Keratinocyte (primary cell): Measurements from ENCODE around the gene BIK. TPM values are rescaled to one million over a fixed set of nuclear protein-coding genes. Genes with fewer than 3 reads are reported as not detected.

Experiments
- DNase-seq: peaks from one replicate; pipeline ENCODE4 v3.0.0-alpha.2; 2011; ENCODE audit warnings: low read depth, missing footprints, low spot score
- FAIRE-seq: peaks from 2 replicates; lab custom pipeline; 2011; peaks lifted over from hg19 to GRCh38; lab: Jason Lieb, UNC
- H2AFZ ChIP-seq: 2 replicates; pipeline ENCODE4 v1.6.0; 2012; ENCODE audit warnings: low read length, control low read depth, inconsistent platforms; ENCODE audit not compliant: control insufficient read depth
- H3K27ac ChIP-seq: 2 replicates; pipeline ENCODE4 v1.5.1; 2011; ENCODE audit warnings: low read length; ENCODE audit not compliant: control insufficient read depth, insufficient read depth
- H3K27me3 ChIP-seq: 3 replicates; pipeline ENCODE4 v1.6.0; 2011; ENCODE audit warnings: low read length; ENCODE audit not compliant: control insufficient read depth, insufficient read depth; ENCODE audit errors: extremely low read depth
- H3K36me3 ChIP-seq, 2 experiments: 2 replicates in 1 of 2; 3 replicates in 1 of 2; pipeline ENCODE4 v1.5.1; 2011; ENCODE audit warnings: low read length in 2 of 2, mild to moderate bottlenecking in 1 of 2; ENCODE audit not compliant: control insufficient read depth in 2 of 2, insufficient read depth in 2 of 2; ENCODE audit errors: extremely low read depth in 1 of 2
- H3K4me1 ChIP-seq: 3 replicates; pipeline ENCODE4 v1.5.1; 2011; ENCODE audit warnings: low read length; ENCODE audit not compliant: control insufficient read depth, insufficient read depth; ENCODE audit errors: extremely low read depth
- H3K4me2 ChIP-seq: 3 replicates; pipeline ENCODE4 v1.6.0; 2011; ENCODE audit warnings: low read depth, low read length; ENCODE audit not compliant: control insufficient read depth, insufficient read depth; ENCODE audit errors: extremely low read depth
- H3K4me3 ChIP-seq, 3 experiments: fragments of 200-600 bp in 1 of 3; sonication (generic) in 1 of 3; 2 replicates in 2 of 3; 3 replicates in 1 of 3; pipeline ENCODE4 v1.5.1; 2011 to 2016; ENCODE audit warnings: low read length in 3 of 3, mild to moderate bottlenecking in 3 of 3, control low read depth in 2 of 3, inconsistent platforms in 1 of 3, low read depth in 1 of 3, mixed read lengths in 1 of 3, mixed run types in 1 of 3, moderate library complexity in 1 of 3; ENCODE audit not compliant: control insufficient read depth in 2 of 3, insufficient read depth in 2 of 3; ENCODE audit errors: extremely low read depth in 1 of 3
- H3K79me2 ChIP-seq: 2 replicates; pipeline ENCODE4 v1.6.0; 2012; ENCODE audit warnings: low read length; ENCODE audit not compliant: control insufficient read depth, insufficient read depth
- H3K9ac ChIP-seq: 3 replicates; pipeline ENCODE4 v1.6.0; 2011; ENCODE audit warnings: low read length; ENCODE audit not compliant: control insufficient read depth, insufficient read depth; ENCODE audit errors: extremely low read depth
- H3K9me1 ChIP-seq: 3 replicates; pipeline ENCODE4 v1.6.0; 2011; ENCODE audit warnings: low read length; ENCODE audit not compliant: control insufficient read depth, insufficient read depth; ENCODE audit errors: extremely low read depth
- H3K9me3 ChIP-seq: 2 replicates; pipeline ENCODE4 v1.5.1; 2012; ENCODE audit warnings: low read depth, low read length; ENCODE audit not compliant: control insufficient read depth
- H4K20me1 ChIP-seq: 3 replicates; pipeline ENCODE4 v1.6.0; 2011; ENCODE audit warnings: low read length; ENCODE audit not compliant: control insufficient read depth, insufficient read depth; ENCODE audit errors: extremely low read depth
- EZH2 ChIP-seq: IDR thresholded peaks from one replicate; pipeline ENCODE4 v1.6.1; 2012; ENCODE audit warnings: inconsistent platforms, mild to moderate bottlenecking, low read length, moderate library complexity
- dilution Hi-C: fragments of 300-500 bp; cut with MboI; formaldehyde crosslinking; loops from one replicate; pipeline ENCODE4 v1.7.0; 2020; ENCODE audit warnings: low sequenced_read_pairs; ENCODE audit not compliant: extremely low pct_ligation_motif_present
- polyA plus RNA-seq, 5 experiments: library from polyadenylated mRNA; depleted of rRNA in 3 of 5; stranded (reverse) in 3 of 5; stranded (forward) in 1 of 5; unstranded in 1 of 5; fragments of >200 nt; gene quantifications; 1 replicate in 1 of 5; 2 replicates in 3 of 5; 3 replicates in 1 of 5; pipeline versions ENCODE4 v1.2.1 to v1.2.3, GENCODE V29; 2011 to 2012; ENCODE audit warnings: missing spikeins in 2 of 5, low read depth in 1 of 5, low replicate concordance in 1 of 5
- TF ChIP-seq, protein P1 (sequence below), 3 experiments: IDR thresholded peaks in 1 of 3; conservative IDR thresholded peaks in 1 of 3; optimal IDR thresholded peaks in 1 of 3; 2 replicates in 2 of 3; 3 replicates in 1 of 3; pipeline versions ENCODE3 to v1.5.1; 2011; ENCODE audit warnings: low read length in 3 of 3, mild to moderate bottlenecking in 3 of 3, moderate library complexity in 2 of 3, control low read depth in 1 of 3, inconsistent platforms in 1 of 3; ENCODE audit not compliant: insufficient read depth in 2 of 3; ENCODE audit errors: extremely low read depth in 1 of 3

BIK gene
- polyA plus RNA-seq, 1 donor (not counting 4 experiments of a cell fraction or from before 2014, with no cell fraction given): 4.4 TPM

DNA sequence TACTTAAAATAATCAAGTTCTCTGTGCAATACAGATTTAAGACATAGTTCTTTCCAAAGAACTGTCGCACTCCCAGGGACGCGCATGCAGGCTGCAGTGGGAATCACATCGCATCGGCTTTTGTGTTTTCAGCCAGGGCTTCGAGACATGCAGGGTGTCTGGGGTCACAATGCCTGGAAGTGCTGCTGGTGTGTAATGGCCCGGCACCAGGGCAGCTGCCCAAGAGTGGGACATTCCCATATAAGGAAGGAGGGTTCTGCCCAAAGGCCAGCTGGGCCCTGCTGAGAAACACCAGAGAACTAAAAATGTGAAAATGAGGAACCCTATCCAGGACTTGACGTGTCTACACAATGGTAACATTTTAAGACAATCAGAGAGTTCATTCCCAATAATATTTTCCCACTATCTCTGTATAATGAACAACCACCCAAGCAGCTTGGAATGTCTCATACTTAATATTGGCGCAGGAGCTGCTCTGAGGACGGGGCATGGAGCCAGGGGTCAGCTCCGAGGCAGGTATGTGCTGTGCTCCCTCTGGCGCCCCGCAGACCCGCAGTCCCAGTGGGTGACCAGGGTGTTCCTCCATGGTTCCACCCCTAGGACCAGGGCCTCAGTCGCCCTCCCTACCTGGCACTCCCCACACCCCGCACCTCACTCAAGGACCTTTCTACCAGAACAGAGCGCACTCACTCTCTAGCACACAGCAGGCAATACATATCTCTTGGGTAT is 21.4 kb downstream of the BIK start:
- Histone ChIP-seq H3K9ac (no peak overlapping the region), H3K27me3 (no peaks in the 10 kb centered on the region), H3K36me3 (peaks cover 27 to 33% of the 10 kb centered on the region in 2 experiments), H3K4me2 (no peak overlapping the region), H3K9me1 (no peaks in the 10 kb centered on the region), H3K4me3 (no peak overlapping the region), H3K79me2 (no peaks in the 10 kb centered on the region), H3K27ac (no peak overlapping the region), H2AFZ (no peak overlapping the region), H3K9me3 (no peaks in the 10 kb centered on the region), H3K4me1 (peaks cover 18% of the 10 kb centered on the region), H4K20me1 (no peaks in the 10 kb centered on the region)
- TF ChIP-seq, protein P1, sequence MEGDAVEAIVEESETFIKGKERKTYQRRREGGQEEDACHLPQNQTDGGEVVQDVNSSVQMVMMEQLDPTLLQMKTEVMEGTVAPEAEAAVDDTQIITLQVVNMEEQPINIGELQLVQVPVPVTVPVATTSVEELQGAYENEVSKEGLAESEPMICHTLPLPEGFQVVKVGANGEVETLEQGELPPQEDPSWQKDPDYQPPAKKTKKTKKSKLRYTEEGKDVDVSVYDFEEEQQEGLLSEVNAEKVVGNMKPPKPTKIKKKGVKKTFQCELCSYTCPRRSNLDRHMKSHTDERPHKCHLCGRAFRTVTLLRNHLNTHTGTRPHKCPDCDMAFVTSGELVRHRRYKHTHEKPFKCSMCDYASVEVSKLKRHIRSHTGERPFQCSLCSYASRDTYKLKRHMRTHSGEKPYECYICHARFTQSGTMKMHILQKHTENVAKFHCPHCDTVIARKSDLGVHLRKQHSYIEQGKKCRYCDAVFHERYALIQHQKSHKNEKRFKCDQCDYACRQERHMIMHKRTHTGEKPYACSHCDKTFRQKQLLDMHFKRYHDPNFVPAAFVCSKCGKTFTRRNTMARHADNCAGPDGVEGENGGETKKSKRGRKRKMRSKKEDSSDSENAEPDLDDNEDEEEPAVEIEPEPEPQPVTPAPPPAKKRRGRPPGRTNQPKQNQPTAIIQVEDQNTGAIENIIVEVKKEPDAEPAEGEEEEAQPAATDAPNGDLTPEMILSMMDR (optimal IDR thresholded peaks at IDR 0.05 in 1 of 3, IDR thresholded peaks at IDR 0.05 in 1 of 3, conservative IDR thresholded peaks at IDR 0.05 in 1 of 3; ENCODE audit: extremely low read depth in 1 of 3, insufficient read depth in 2 of 3, low read length in 3 of 3): no peak
- no peak for TF ChIP-seq EZH2
- FAIRE-seq (no peak), DNase-seq (no peak)
- dilution Hi-C loops: no loop called here

DNA sequence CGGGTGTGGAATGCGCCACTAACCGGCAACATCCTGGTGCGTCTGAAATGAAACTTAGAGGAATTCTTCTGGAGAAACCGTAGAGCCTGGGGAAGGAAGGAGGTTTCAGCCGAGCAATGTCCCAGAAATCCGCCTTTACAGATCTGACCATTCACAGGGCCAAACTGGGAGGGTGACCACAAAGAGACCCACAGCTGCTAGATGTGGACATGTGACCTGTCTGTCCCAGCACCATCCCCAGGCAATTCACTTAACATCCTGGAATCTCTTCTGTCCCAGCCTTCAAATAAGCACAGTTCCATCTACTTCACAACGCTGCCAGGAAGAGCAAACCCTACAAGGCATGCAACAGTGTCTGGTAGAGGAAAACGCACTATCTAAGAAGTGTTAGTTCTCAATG is 22.9 kb downstream of the BIK start:
- TF ChIP-seq, protein P1 (optimal IDR thresholded peaks at IDR 0.05 in 1 of 3, IDR thresholded peaks at IDR 0.05 in 1 of 3, conservative IDR thresholded peaks at IDR 0.05 in 1 of 3; ENCODE audit: extremely low read depth in 1 of 3, insufficient read depth in 2 of 3, low read length in 3 of 3): no peak
- no peak for TF ChIP-seq EZH2
- H3K79me2 ChIP-seq: no peaks in the 10 kb centered on the region
- H3K27ac ChIP-seq: no peak overlapping the region
- H3K9me1 ChIP-seq: no peaks in the 10 kb centered on the region
- DNase-seq: no peak
- peaks cover 35 to 38% of the 10 kb centered on the region in 2 experiments for H3K36me3 ChIP-seq
- no peak overlapping the region for H3K4me2 ChIP-seq
- H3K4me3 ChIP-seq: no peak overlapping the region
- no peak for FAIRE-seq
- no peaks in the 10 kb centered on the region for H3K9me3 ChIP-seq
- no peaks in the 10 kb centered on the region for H4K20me1 ChIP-seq
- no peak overlapping the region for H2AFZ ChIP-seq
- H3K9ac ChIP-seq: no peak overlapping the region
- dilution Hi-C loops: no loop called here
- peaks cover 5% of the 10 kb centered on the region for H3K4me1 ChIP-seq
- no peaks in the 10 kb centered on the region for H3K27me3 ChIP-seq
